ENCODE data around the gene EOLA1.
"Not testable (repeated sequence)": the region's sequence is repeated elsewhere in the genome, so short reads cannot be mapped to it uniquely, and the experiment has no call there.

EOLA1 gene

DNA sequence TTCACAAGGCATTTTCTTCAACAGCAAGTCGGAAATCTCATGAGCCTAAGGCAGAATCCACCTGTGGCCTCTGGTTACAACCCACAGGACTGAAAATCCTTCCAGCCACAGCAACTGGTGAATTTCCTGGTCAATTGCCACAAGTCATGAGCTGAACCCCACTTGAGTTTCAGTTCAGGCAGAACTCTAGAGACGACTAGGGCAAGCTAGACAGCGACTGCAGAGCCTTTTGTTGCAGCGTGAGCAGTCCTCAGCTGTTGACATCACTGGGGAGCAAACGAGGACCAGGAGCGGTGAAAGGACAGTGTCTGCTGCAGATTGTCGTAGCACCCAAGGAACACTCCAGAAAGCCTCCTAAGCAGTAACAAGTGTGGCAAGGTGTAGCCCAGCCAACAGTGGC, 55.1 kb downstream of the EOLA1 start:
- not testable (repeated sequence) for DNase-seq (ENCODE audit: low read depth in 2 of 2)
